GM10248 (cell line): ENCODE data around the gene TRIM47.
"Not testable (repeated sequence)": the region's sequence is repeated elsewhere in the genome, so short reads cannot be mapped to it uniquely, and the experiment has no call there.

Experiments
- CTCF ChIA-PET: fragments of 300-600 bp; sonication (Branson Sonifier 250); formaldehyde crosslinking; extraction: SDS; loops from one replicate; lab custom pipeline; 2021; ENCODE audit warnings: antibody characterized with exemption; lab: Yijun Ruan, JAX
- POLR2A ChIA-PET: fragments of 350-650 bp; sonication (Branson Sonifier 250); formaldehyde crosslinking; extraction: SDS; loops from one replicate; lab custom pipeline; 2020; ENCODE audit warnings: antibody characterized with exemption; lab: Yijun Ruan, JAX
- DNase-seq: peaks from one replicate; pipeline ENCODE4 v3.0.0; 2012; ENCODE audit errors: extremely low spot score
- TF ChIP-seq, protein P1 (sequence below): IDR thresholded peaks from 2 replicates; pipeline ENCODE4 v1.5.1; 2012; ENCODE audit warnings: mild to moderate bottlenecking, low read depth; ENCODE audit errors: extremely low read depth, missing control alignments, control extremely low read depth

TRIM47 gene

DNA sequence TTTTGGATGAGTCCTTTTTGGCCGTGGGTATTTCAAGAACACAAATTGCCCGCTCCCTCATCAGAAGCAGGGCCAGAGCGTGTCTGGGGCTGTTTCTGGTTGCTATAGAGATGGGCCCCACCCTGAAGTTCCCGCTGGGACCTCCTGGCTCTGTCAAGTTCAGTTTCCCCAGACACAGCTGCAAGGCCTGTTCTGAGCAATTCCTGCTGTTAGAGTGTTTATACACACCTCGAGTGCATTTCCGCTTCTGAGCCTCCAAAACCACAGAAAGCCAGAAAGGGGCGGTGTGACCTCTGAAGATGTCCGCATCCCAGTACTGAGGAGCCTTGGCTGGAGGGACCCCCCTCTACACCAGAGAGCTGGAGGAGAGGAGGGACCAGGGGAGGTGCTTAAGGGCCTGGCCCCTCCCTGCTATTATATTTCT, 13.9 kb downstream of the TRIM47 start:
- TF ChIP-seq, protein P1, sequence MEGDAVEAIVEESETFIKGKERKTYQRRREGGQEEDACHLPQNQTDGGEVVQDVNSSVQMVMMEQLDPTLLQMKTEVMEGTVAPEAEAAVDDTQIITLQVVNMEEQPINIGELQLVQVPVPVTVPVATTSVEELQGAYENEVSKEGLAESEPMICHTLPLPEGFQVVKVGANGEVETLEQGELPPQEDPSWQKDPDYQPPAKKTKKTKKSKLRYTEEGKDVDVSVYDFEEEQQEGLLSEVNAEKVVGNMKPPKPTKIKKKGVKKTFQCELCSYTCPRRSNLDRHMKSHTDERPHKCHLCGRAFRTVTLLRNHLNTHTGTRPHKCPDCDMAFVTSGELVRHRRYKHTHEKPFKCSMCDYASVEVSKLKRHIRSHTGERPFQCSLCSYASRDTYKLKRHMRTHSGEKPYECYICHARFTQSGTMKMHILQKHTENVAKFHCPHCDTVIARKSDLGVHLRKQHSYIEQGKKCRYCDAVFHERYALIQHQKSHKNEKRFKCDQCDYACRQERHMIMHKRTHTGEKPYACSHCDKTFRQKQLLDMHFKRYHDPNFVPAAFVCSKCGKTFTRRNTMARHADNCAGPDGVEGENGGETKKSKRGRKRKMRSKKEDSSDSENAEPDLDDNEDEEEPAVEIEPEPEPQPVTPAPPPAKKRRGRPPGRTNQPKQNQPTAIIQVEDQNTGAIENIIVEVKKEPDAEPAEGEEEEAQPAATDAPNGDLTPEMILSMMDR: no peak
- POLR2A ChIA-PET: interaction anchor here (0.6 to 1.0 kb wide), 4 partner anchors 9 to 231 kb away, joined by 3 to 5 read pairs (median 3); partner anchors contain the start of gene WBP2
- DNase-seq: peak; percentile 79
- CTCF ChIA-PET: interaction anchor here (0.6 to 2.3 kb wide), 12 partner anchors 9 to 114 kb away, joined by 3 to 7 read pairs (median 3); partner anchors contain the start of gene TRIM65

DNA sequence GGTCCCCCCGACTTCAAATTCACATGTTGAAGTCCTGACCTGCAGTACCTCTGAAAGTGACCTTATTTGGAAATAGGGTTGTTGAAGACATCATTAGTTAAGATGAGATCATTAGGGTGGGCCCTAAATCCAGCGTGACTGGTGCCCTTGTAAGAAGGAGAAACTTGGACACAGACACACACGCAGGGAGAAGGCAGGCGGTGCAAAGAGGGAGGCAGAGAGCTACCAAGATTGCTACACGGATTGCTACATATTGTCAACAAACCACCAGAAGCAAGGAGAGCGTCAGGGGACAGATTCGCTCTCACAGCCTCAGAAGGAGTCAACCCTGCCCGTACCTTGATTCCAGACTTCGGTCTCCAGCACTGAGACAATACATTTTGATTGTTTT, 16.5 kb downstream of the TRIM47 start:
- CTCF ChIA-PET: interaction anchor here (1.0 to 10.4 kb wide), 20 partner anchors 11 to 283 kb away, joined by 3 to 89 read pairs (median 5); partner anchors contain the start of genes TRIM47, TRIM65 and UNC13D

DNA sequence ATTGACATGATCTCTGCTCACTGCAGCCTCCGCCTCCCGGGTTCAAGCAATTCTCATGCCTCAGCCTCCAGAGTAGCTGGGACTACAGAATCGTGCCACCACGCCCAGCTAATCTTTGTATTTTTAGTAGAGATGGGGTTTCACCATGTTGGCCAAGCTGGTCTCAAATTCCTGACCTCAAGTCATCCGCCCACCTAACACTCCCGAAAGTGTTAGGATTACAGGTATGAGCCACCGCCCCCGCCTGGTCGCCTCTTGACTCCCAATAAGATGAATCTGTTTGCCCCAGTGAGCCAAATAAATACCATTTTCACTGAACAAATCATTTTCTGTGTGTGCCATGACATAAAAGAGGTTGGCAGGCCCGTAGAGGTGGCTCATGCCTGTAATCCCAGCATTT, 19.0 kb downstream of the TRIM47 start:
- ChIA-PET CTCF (interaction anchor here (0.9 to 10.4 kb wide), 8 partner anchors 8 to 76 kb away, joined by 3 to 89 read pairs (median 6); partner anchors contain the start of gene UNC13D), POLR2A (interaction anchor here (1.5 kb wide), 2 partner anchors 14 to 79 kb away, joined by 4 read pairs; no protein-coding TSS in a partner anchor)
- DNase-seq: not testable (repeated sequence)

More for the DNA sequence above, 16.5 kb downstream of the TRIM47 start:
- TF ChIP-seq, protein P1: no peak
- POLR2A ChIA-PET: interaction anchor here (1.4 kb wide), 1 partner anchor 82 kb away, joined by 3 read pairs; a partner anchor contains a TSS
- no peak for DNase-seq

DNA sequence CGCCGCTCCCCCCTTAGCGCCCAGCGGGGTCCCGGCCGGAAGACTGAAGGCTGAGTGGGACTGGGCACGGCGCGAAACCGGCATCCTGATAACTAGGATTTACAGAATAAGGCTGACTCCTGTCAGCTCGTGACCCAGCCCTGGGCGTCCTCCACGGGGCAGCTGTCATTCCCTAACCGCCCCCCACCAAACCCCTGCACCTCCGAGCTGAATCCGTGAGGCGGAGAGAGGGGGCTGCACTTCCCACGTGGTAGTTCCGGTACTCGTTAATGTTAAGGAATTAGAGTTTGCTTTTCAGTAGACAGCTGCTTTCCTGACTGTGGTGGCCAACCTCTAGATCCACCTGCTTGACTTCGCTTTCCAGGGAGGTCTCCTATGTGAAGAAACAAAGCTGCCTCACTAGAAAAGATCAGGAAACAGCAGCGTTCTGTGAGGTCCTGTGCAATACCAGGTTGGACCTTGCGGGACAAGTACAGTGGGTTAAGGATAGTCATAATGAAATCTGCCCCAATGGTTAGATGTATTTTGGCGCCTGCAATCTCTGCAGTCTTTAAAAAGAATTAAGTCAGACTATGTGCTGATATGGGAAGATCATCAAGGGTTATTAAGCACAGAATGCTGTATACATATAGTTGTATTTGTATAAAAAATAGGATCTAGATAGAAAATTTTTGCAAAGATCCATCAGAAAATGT, 22.2 kb downstream of the TRIM47 start:
- CTCF ChIA-PET: interaction anchor here (0.8 to 10.4 kb wide), 16 partner anchors 10 to 158 kb away, joined by 3 to 89 read pairs (median 5); partner anchors contain the start of genes TRIM47 and TRIM65

DNA sequence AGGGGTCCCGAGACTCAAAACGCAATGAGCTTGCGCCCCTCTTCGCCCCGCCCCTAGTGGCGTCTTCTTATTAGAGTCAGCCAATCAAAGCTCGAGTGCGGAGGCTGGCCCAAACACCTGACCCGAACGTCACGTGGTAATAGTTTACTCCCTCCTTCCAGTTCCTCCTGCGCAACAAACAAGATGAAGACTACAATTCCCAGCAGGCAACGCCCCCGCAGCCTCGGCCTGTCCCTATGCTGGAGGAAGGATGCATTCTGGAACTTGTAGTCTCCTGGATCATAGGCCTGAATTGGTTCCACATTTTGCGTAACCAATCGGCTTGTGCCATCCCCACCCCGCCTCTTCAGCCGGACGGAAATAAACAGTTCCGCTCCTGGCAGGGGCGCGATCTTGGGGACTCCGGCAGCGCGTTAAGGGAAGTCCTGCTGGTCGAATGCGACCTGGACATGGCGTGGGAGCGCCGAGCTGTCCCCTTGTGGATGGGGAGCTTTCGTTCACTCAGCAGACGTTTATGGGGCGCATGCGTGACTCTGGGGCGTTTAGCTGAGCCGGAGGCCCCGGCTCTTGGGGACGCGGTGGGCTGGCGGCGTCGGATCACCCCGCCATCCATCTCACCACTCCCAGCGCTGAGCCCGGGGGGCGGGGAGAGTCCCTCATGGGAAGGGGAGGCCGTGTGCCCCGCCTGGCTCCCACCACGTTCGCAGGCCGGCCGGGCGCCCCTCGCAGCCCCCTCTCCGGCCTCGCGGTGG, 22.9 kb downstream of the TRIM47 start, which contains the start of gene WBP2:
Gene WBP2 (minus strand): TSS at position 26 of the 752 bp plus-strand sequence. CDS start 38 bp downstream, outside the sequence.
- ChIA-PET CTCF (interaction anchor here (0.7 to 10.4 kb wide), 23 partner anchors 9 to 254 kb away, joined by 3 to 89 read pairs (median 4); partner anchors contain the start of genes TRIM47 and TRIM65), POLR2A (interaction anchor here (0.5 to 2.7 kb wide), 16 partner anchors 9 to 725 kb away, joined by 3 to 22 read pairs (median 4); partner anchors contain the start of genes TRIM65 and UNK)
- TF ChIP-seq, protein P1: peak; percentile 53
- peak; percentile 97 for DNase-seq

More for the DNA sequence above, 22.2 kb downstream of the TRIM47 start:
- TF ChIP-seq, protein P1: no peak
- no peak for DNase-seq
- POLR2A ChIA-PET: interaction anchor here (0.8 to 2.7 kb wide), 4 partner anchors 11 to 83 kb away, joined by 4 to 18 read pairs (median 4); partner anchors contain the start of gene TRIM65

DNA sequence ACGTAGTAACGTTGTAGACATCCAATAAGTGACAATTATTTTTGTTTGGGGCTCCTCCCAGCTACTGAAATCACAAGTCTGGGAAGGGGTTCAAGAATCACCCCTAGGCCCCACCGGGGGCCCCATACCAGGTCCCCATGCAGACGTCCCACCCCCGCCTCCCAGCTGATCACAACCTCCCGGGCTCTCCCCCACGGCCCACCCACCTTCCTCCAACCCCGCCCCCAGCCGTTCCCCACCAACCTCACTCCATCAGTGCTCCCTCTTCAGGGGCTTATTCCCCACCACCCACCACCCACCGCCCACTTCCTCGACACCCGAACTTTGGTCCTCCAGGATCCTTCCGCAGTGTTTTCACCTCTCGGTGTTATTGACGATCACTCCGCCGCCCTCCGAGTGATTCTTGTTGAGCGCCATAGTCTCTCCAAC, 23.5 kb downstream of the TRIM47 start:
- DNase-seq: no peak
- ChIA-PET CTCF (interaction anchor here (0.7 to 10.4 kb wide), 22 partner anchors 9 to 265 kb away, joined by 3 to 89 read pairs (median 4); partner anchors contain the start of genes TRIM47 and TRIM65), POLR2A (interaction anchor here (0.6 to 2.7 kb wide), 14 partner anchors 9 to 724 kb away, joined by 3 to 22 read pairs (median 4); partner anchors contain the start of genes TRIM65 and UNK)
- TF ChIP-seq, protein P1: no peak
